ENCODE data around the gene RTN4. TPM values are rescaled to one million over a fixed set of nuclear protein-coding genes. Genes with fewer than 3 reads are reported as not detected.

RTN4 gene
- total RNA-seq, 2 experiments from 2014 or later = 84.9 to 85.7 TPM

- Mint-ChIP-seq H3K4me1 (ENCODE audit: low read depth) (no peaks in the 10 kb centered on the region), H3K36me3 (ENCODE audit: low read depth) (no peaks in the 10 kb centered on the region), H3K4me3 (no peak overlapping the region), H3K27ac (no peak overlapping the region), H3K9me3 (no peaks in the 10 kb centered on the region), H3K27me3 (peaks cover 4% of the 10 kb centered on the region)
- CTCF ChIA-PET = no interaction called here
- no peak overlapping the region for H3K27ac ChIP-seq (ENCODE audit: low read depth in 1 of 2, low read length in 2 of 2)
- H3K27me3 ChIP-seq (ENCODE audit: control insufficient read depth in 1 of 2, insufficient read depth in 2 of 2, low read length in 2 of 2) = no peaks in the 10 kb centered on the region
- TF ChIP-seq CTCF (IDR thresholded peaks at IDR 0.05) = no peak
- DNase-seq (no peak), ATAC-seq (ENCODE audit: poor library complexity) (no peak)
- intact Hi-C loops (cut with DNase I, micrococcal nuclease) = no loop called here
- no peak overlapping the region for H3K4me3 ChIP-seq (ENCODE audit: low read length)
- POLR2A ChIA-PET = interaction anchor here (0.8 kb wide), 1 partner anchor 90 kb away, joined by 3 read pairs; no protein-coding TSS in a partner anchor
- no peaks in the 10 kb centered on the region for H3K36me3 ChIP-seq (ENCODE audit: insufficient read depth, low read length)
- H3K4me1 ChIP-seq (ENCODE audit: insufficient read depth, low read length) = peaks cover 11% of the 10 kb centered on the region
- H3K9me3 ChIP-seq (ENCODE audit: control insufficient read depth in 1 of 2, insufficient read depth in 1 of 2, low read length in 2 of 2) = peaks cover 0 to 4% of the 10 kb centered on the region in 2 experiments
Observed at GRCh38 chr2:54947646-54948045, 102.6 kb downstream of the RTN4 start.

- no peaks in the 10 kb centered on the region for H3K36me3 Mint-ChIP-seq (ENCODE audit: low read depth)
- H3K27ac ChIP-seq (ENCODE audit: low read depth in 1 of 2, low read length in 2 of 2) = no peak overlapping the region
- no peak overlapping the region for H3K4me3 ChIP-seq (ENCODE audit: low read length)
- ChIA-PET CTCF (no interaction called here), POLR2A (interaction anchor here (0.8 kb wide), 1 partner anchor 90 kb away, joined by 3 read pairs; no protein-coding TSS in a partner anchor)
- no peak overlapping the region for H3K4me3 Mint-ChIP-seq
- intact Hi-C loops (cut with DNase I, micrococcal nuclease) = no loop called here
- H3K9me3 ChIP-seq (ENCODE audit: control insufficient read depth in 1 of 2, insufficient read depth in 1 of 2, low read length in 2 of 2) = peaks cover 0 to 4% of the 10 kb centered on the region in 2 experiments
- H3K27ac Mint-ChIP-seq = no peak overlapping the region
- no peaks in the 10 kb centered on the region for H3K36me3 ChIP-seq (ENCODE audit: insufficient read depth, low read length)
- ATAC-seq (ENCODE audit: poor library complexity) (no peak), DNase-seq (no peak)
- H3K27me3 ChIP-seq (ENCODE audit: control insufficient read depth in 1 of 2, insufficient read depth in 2 of 2, low read length in 2 of 2) = no peaks in the 10 kb centered on the region
- peaks cover 4% of the 10 kb centered on the region for H3K27me3 Mint-ChIP-seq
- H3K9me3 Mint-ChIP-seq = no peaks in the 10 kb centered on the region
- H3K4me1 Mint-ChIP-seq (ENCODE audit: low read depth) = no peaks in the 10 kb centered on the region
- no peak for TF ChIP-seq CTCF (IDR thresholded peaks at IDR 0.05)
- H3K4me1 ChIP-seq (ENCODE audit: insufficient read depth, low read length) = peaks cover 16% of the 10 kb centered on the region
Observed at GRCh38 chr2:54947136-54947535, 103.1 kb downstream of the RTN4 start.

- H3K36me3 Mint-ChIP-seq (ENCODE audit: low read depth) = no peaks in the 10 kb centered on the region
- Histone ChIP-seq H3K9me3 (ENCODE audit: control insufficient read depth in 1 of 2, insufficient read depth in 1 of 2, low read length in 2 of 2) (peaks cover 0 to 4% of the 10 kb centered on the region in 2 experiments), H3K27me3 (ENCODE audit: control insufficient read depth in 1 of 2, insufficient read depth in 2 of 2, low read length in 2 of 2) (no peaks in the 10 kb centered on the region), H3K27ac (ENCODE audit: low read depth in 1 of 2, low read length in 2 of 2) (no peak overlapping the region), H3K4me1 (ENCODE audit: insufficient read depth, low read length) (peaks cover 20% of the 10 kb centered on the region), H3K4me3 (ENCODE audit: low read length) (no peak overlapping the region), H3K36me3 (ENCODE audit: insufficient read depth, low read length) (no peaks in the 10 kb centered on the region)
- ChIA-PET CTCF (no interaction called here), POLR2A (no interaction called here)
- no peak for TF ChIP-seq CTCF (IDR thresholded peaks at IDR 0.05)
- ATAC-seq (ENCODE audit: poor library complexity) (no peak), DNase-seq (no peak)
- H3K27ac Mint-ChIP-seq = no peak overlapping the region
- H3K4me1 Mint-ChIP-seq (ENCODE audit: low read depth) = no peaks in the 10 kb centered on the region
- H3K4me3 Mint-ChIP-seq = no peak overlapping the region
- peaks cover 4% of the 10 kb centered on the region for H3K27me3 Mint-ChIP-seq
- H3K9me3 Mint-ChIP-seq = no peaks in the 10 kb centered on the region
- intact Hi-C loops (cut with DNase I, micrococcal nuclease) = no loop called here
Observed at GRCh38 chr2:54946220-54946805, 103.9 kb downstream of the RTN4 start.
